ENCODE results near the gene TLK1.

Gene TLK1

DNA sequence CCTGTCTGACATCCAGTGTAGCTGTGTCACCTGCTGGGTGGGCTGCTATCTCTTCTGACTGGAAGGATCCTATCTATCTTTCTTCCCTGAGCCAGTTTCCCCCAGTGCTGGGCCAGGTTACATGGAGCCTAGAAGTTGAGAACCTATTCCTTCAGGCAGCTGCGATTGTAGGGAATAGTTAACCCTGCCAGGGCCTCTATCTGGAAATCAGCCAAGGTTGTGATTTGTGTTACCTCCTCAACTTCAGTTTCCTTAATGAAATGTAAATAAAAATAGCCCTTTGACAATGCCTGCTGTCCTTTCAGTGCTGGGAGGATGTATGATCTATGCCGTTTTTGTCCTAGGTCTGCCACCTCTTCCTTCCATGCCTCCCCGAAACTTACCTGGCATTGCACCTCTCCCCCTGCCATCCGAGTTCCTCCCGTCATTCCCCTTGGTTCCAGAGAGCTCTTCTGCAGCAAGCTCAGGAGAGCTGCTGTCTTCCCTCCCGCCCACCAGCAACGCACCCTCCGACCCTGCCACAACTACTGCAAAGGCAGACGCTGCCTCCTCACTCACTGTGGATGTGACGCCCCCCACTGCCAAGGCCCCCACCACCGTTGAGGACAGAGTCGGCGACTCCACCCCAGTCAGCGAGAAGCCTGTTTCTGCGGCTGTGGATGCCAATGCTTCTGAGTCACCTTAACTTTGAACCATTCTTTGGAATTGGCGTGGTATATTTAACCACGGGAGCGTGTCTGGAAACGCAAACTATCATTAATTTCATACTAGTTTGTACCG is 195.1 kb downstream of the TLK1 start:
- no peak for DNase-seq (ENCODE audit: low spot score)

DNA sequence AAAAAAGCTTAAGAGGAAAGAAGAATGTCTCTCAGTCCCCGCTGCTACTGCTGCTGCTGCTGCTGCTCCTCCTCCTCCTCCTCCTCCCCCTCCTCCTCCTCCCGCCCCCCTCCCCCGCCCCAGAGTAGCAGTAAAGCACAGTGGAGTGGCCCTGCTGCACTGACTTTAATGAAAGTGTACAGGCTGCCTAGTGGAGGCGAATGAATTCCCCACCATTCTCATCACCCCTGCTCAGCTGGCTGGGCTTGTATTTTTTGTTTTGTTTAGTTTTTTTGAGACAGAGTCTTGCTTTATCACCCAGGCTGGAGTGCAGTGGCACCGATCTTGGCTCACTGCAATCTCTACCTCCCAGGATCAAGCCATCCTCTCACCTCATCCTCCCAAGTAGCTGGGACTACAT is 197.3 kb downstream of the TLK1 start:
- DNase-seq (ENCODE audit: low spot score): no peak

DNA sequence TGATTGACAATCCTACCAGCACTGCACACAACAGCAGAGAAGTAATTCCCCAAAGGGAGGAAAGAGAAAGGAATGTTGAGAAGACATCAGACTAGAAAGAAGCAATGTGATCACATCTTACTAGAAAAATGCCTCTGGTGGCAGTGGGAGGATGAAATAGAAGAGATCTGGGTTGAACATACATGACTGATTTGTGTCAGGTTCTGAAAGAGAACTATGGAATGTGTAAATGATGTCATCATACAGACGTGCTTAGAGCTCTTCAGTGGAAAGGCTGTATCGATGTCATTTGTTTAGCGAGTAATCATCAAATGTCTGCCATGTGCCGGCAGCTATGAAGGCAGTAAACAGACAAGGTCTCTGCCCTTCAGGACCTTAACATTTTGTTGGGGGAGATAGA is 206.8 kb downstream of the TLK1 start:
- no peak for DNase-seq (ENCODE audit: low spot score)

DNA sequence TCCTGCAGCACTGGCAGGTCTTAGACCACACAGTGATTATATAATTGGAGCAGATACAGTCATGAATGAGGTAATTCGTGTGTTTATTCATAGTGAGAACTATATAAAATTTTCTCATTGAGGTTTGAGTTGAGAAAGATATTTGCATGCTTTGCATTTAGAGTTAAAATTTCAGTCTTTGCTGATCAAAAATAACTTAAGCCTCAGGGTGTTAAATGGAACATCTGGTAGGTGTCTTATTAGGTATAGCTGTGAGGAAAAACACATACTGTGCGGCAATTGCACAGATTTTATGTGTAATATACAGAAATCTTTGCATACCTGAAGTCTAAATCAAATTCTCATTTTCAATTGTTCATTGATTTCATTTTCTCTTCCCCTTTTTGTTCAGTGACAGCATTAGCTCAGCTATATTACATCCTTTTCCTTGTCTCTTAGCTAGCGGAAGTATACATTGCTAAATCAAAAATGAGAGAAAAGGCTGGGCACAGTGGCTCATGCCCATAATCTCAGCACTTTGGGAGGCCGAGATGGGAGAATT is 210.4 kb downstream of the TLK1 start:
- no peak for DNase-seq (ENCODE audit: low spot score)

DNA sequence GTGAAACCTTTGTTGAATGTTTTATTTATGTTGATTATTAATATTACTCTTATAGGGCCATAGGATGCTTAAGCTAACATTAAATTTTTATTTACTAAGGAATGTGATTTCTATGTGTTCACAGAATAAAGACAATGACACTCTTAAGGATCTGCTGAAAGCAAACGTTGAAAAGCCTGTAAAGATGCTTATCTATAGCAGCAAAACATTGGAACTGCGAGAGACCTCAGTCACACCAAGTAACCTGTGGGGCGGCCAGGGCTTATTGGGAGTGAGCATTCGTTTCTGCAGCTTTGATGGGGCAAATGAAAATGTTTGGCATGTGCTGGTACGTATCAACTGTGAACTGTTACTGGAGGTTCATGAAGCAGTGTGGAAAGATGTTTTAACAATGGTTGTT is 211.3 kb downstream of the TLK1 start:
- DNase-seq (ENCODE audit: low spot score): no peak

- DNase-seq (ENCODE audit: low spot score): no peak
Observed at GRCh38 chr2:170944545-170944944, 216.1 kb downstream of the TLK1 start.

DNA sequence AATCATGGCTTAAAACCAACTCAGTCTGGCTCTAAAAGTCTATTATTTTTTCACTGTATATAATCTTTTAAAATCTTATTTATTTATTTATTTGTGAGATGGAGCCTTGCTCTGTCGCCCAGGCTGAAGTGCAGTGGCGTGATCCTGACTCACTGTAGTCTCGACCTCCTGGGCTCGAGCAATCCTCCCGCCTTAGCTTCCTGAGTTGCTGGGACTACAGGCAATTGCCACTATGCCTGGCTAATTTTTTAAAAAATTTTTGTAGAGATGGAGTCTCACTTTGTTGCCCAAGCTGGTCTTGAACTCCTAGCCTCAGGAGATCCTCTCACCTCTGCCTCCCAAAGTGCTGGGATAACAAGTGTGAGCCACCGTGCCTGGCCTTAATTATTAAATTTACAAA is 217.1 kb downstream of the TLK1 start:
- no peak for DNase-seq (ENCODE audit: low spot score)

DNA sequence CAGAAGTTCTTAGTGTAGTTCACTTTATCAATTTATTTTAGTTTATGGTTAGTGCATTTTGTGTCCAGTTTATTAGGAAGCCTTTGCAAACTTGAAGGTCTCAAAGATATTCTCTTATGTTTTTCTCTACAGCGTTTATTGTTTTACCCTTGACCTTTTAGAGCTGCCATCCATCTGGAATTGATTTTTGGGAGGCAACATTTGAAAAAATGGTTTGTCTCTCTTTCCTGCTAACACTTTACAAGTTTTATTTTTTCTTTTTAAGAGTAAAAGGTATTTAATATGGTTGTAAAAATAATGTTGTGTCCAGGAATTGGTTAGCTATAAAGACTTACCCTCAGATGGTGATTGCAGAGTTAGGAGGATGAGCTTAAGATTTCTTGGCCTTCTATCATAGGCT is 217.7 kb downstream of the TLK1 start:
- no peak for DNase-seq (ENCODE audit: low spot score)

- no peak for DNase-seq (ENCODE audit: low spot score)
Observed at GRCh38 chr2:170942615-170943014, 218.1 kb downstream of the TLK1 start.

Data from AG20443 (cell line).